ENCODE data around the gene ADGRG1.

ADGRG1 gene

GRCh38 chr16:57616241-57616640, 12.2 kb upstream of the ADGRG1 start:
- TF ChIP-seq CTCF (IDR thresholded peaks at IDR 0.05; ENCODE audit: insufficient read depth, missing control alignments): no peak
- FAIRE-seq: no peak
- no peak for DNase-seq (ENCODE audit: insufficient read length, low spot score)

DNA sequence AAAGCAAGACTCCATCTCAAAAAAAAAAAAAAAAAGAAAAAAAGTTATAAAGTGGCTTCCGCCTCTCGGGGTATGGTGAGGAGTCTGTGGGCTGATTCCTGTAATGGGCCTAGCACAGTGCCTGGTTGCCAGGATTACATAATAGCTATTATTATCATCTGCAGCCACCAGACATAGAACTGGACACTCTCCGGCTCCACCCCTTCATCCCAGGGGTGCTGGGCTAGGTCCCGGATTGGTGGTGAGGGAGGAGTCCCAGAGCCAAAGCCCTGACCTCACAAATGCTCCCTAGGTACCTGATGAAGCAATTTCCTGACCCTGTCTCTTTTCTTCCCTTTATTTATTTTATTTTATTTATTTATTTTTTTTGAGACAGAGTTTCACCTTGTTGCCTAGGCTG, 11.6 kb upstream of the ADGRG1 start:
- FAIRE-seq (no peak), DNase-seq (ENCODE audit: insufficient read length, low spot score) (no peak)
- no peak for TF ChIP-seq CTCF (IDR thresholded peaks at IDR 0.05; ENCODE audit: insufficient read depth, missing control alignments)

GRCh38 chr16:57617604-57618111, 10.8 kb upstream of the ADGRG1 start:
- TF ChIP-seq CTCF (IDR thresholded peaks at IDR 0.05; ENCODE audit: insufficient read depth, missing control alignments): no peak
- no peak for FAIRE-seq
- no peak for DNase-seq (ENCODE audit: insufficient read length, low spot score)

- TF ChIP-seq CTCF (IDR thresholded peaks at IDR 0.05; ENCODE audit: insufficient read depth, missing control alignments): no peak
- DNase-seq (ENCODE audit: insufficient read length, low spot score) (no peak), FAIRE-seq (no peak)
Measured at GRCh38 chr16:57618296-57619132, 9.9 kb upstream of the ADGRG1 start.

DNA sequence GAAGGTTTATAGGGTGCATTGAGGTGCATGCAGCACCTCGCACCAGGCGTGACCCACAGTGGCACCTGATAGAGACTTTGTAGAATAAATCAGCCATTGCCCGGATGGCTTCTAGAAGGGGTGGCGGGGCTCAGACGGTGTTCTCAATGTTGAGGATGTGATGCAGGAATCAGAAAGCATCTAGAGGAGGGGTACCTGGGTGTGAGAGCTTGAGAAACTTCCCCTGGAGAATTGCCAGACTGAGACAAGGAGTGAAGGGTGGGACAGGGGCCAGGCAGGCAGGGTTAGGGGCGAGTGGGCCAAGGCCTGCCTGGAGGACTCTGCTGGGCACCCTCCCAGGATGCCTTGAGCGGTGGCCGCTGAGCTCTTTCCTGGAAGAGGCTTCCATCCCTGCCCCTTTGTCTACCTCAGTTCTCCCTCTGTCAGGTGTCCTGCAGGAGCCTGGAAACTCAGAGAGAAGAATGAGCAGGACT, 9.3 kb upstream of the ADGRG1 start:
- TF ChIP-seq CTCF (IDR thresholded peaks at IDR 0.05; ENCODE audit: insufficient read depth, missing control alignments): no peak
- FAIRE-seq (no peak), DNase-seq (ENCODE audit: insufficient read length, low spot score) (no peak)

- DNase-seq (ENCODE audit: insufficient read length, low spot score) (no peak), FAIRE-seq (no peak)
- no peak for TF ChIP-seq CTCF (IDR thresholded peaks at IDR 0.05; ENCODE audit: insufficient read depth, missing control alignments)
Measured at GRCh38 chr16:57619606-57620334, 8.7 kb upstream of the ADGRG1 start.

All from D721Med (cell line).